NB4 (cell line): ENCODE data around the gene TAF6L.
"Not testable (repeated sequence)": the region's sequence is repeated elsewhere in the genome, so short reads cannot be mapped to it uniquely, and the experiment has no call there.

Experiments
- DNase-seq: peaks from one replicate; pipeline ENCODE4 v3.0.0; 2010; ENCODE audit warnings: low read depth
- H3K4me3 ChIP-seq: one replicate; pipeline ENCODE4 v1.5.1; 2011; ENCODE audit warnings: mild to moderate bottlenecking, low read depth, low read length, moderate library complexity
- MYC ChIP-seq: IDR thresholded peaks from 2 replicates; pipeline ENCODE4 v1.6.1; 2011; ENCODE audit warnings: low read depth, low read length
- POLR2A ChIP-seq: IDR thresholded peaks from 2 replicates; pipeline ENCODE4 v1.6.1; 2011; ENCODE audit warnings: mild to moderate bottlenecking; ENCODE audit not compliant: insufficient read length; ENCODE audit errors: extremely low read depth
- TF ChIP-seq, protein P1 (sequence below): IDR thresholded peaks from 2 replicates; pipeline ENCODE4 v1.6.1; 2011; ENCODE audit warnings: low read depth, low read length
- TF ChIP-seq, protein P2 (sequence below): IDR thresholded peaks from one replicate; pipeline ENCODE4 v1.5.1; 2012; ENCODE audit warnings: low read depth, low read length

TAF6L gene

DNA sequence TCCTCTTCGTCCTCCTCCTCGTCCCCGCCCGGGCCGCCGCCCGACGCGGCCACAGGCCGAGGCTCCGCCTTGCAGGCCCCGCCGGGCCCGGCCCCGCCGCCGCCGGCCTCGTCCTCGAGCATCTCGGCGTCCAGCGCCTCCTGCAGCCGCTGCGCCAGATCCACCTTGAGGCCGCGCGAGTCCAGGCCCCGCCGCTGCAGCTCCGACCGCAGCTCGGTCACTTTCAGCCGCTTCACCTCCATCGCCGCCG, 44.4 kb upstream of the TAF6L start:
- TF ChIP-seq, protein P1, sequence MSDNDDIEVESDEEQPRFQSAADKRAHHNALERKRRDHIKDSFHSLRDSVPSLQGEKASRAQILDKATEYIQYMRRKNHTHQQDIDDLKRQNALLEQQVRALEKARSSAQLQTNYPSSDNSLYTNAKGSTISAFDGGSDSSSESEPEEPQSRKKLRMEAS: no peak
- TF ChIP-seq, protein P2, sequence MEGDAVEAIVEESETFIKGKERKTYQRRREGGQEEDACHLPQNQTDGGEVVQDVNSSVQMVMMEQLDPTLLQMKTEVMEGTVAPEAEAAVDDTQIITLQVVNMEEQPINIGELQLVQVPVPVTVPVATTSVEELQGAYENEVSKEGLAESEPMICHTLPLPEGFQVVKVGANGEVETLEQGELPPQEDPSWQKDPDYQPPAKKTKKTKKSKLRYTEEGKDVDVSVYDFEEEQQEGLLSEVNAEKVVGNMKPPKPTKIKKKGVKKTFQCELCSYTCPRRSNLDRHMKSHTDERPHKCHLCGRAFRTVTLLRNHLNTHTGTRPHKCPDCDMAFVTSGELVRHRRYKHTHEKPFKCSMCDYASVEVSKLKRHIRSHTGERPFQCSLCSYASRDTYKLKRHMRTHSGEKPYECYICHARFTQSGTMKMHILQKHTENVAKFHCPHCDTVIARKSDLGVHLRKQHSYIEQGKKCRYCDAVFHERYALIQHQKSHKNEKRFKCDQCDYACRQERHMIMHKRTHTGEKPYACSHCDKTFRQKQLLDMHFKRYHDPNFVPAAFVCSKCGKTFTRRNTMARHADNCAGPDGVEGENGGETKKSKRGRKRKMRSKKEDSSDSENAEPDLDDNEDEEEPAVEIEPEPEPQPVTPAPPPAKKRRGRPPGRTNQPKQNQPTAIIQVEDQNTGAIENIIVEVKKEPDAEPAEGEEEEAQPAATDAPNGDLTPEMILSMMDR: no peak
- TF ChIP-seq POLR2A (no peak), MYC (no peak)
- H3K4me3 ChIP-seq: peak overlapping the region; percentile 66
- no peak for DNase-seq

DNA sequence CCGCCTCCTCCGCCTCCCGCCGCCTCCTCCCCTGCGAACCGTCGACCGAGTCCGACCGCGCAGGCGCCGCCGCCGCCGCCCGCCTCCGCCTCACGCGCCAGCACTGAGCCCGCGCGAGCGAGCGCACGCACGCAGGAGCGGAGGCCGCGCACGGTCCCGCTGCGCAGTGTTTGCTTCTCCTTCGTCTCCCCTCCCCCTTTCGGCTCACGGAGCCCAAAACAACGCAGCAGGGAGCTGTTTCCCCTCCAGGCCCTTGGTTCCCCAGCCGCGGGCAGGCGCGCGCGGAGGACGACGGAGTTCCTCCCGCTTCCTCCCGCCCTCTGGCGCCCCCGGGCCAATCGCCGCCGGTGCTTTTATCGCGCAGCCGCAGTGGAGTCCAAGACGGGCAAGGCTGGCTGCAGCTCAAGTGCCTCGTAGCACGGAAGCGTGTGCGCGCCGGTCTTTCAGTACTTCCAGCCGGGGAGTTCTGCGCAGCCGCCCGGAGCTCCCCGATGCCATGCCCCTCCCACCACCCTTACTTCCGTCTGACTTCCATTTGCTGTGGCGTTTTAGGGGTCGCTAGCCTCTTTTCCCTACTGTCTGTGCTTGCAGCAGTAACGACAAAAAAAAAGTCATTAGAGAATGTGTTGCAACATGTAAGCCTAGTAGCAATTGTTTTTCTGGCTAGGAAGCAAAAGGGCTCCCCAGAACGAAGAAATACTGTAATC, 43.9 kb upstream of the TAF6L start, which contains the start of gene HNRNPUL2:
TSS of gene HNRNPUL2 (minus strand) at position 293 of the 707 bp plus-strand sequence. CDS start 301 bp downstream, outside the sequence.
- H3K4me3 ChIP-seq: peak within 1 kb of the TSS; percentile 98
- TF ChIP-seq, protein P2: no peak
- TF ChIP-seq POLR2A: peak; percentile 97
- TF ChIP-seq, protein P1: peak; percentile 82
- peak; percentile 88 for TF ChIP-seq MYC
- DNase-seq: peak; percentile 100

DNA sequence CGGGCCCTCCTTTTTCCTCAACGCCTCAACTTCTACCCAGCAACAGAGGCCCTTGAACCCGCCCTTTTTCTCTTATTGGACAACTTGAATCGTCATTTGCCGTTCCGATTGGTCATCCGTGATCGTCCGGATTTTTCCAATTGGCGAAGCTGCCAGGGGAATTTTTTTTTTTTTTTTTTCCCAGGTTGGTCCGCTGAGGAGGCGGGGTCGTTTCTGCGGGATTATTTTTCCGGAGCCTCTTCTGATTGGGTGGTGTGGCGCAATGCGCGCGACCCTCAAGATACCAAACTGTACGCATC, 43.4 kb upstream of the TAF6L start:
- TF ChIP-seq POLR2A (no peak), MYC (no peak)
- TF ChIP-seq, protein P2: no peak
- TF ChIP-seq, protein P1: no peak
- peak overlapping the region; percentile 98 for H3K4me3 ChIP-seq
- peak; percentile 98 for DNase-seq

DNA sequence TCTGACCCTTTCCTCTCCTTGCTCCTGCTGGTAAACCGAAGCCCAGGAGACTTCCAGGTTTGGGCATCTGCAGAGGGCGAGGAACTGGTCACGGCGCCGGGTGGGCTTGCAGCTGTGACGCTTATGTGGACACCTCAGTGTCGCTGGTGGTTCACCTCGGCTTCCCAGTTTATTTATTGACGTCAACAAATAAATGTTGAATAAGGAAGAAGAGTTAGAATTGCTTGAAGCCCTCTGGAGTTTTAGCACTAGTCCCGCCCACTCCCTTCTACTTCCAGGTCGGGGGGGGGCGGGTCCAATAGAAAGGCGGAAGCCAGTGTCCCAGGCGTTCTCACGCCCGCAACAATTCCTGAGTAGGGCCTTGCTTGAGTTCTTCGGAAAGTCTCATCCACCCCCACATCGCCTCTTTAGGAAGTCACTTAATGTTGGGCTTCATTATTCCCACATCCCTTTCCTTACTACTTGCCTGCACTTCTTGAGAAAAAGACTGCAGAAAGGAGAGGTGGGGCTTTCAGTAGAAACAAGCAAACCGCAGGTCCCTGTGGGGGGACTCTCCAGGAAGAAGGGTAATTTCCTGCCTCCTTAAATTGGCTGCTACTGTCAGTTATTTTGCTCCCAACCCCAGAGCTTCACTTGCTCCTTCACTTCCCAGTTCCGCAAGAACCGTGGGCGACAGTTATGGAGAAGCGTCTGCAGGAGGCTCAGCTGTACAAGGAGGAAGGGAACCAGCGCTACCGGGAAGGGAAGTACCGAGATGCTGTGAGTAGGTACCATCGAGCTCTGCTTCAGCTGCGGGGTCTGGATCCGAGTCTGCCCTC, 42.8 kb upstream of the TAF6L start, which contains the start of gene TTC9C:
TSS of gene TTC9C (plus strand) at position 316 of the 818 bp plus-strand sequence. CDS start at position 679, 363 bp downstream.
- TF ChIP-seq, protein P2: no peak
- peak; percentile 54 for TF ChIP-seq POLR2A
- TF ChIP-seq, protein P1: peak; percentile 9; the same call in 1 of the 2 replicates
- no peak; the same call in 1 of the 2 replicates for TF ChIP-seq MYC
- peak within 1 kb of the TSS; percentile 98 for H3K4me3 ChIP-seq

DNA sequence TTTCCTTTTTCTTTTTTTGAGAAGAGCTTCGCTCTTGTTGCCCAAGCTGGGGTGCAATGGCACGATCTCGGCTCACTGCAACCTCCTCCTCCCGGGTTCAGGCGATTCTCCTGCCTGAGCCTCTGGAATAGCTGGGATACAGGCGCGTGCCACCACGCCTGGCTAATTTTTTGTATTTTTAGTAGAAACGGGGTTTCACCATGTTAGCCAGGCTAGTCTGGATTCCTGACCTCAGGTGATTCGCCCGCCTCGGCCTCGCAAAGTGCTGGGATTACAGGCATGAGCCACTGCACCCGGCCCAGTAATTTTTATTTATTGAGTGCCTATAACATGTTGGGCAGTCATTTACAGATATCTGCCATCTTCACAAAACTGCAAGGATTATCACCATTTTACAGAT, 41.1 kb upstream of the TAF6L start:
- peak overlapping the region; percentile 98 for H3K4me3 ChIP-seq
- not testable (repeated sequence) for DNase-seq

More for the DNA sequence above, 42.8 kb upstream of the TAF6L start, which contains the start of gene TTC9C:
- DNase-seq: peak; percentile 94

DNA sequence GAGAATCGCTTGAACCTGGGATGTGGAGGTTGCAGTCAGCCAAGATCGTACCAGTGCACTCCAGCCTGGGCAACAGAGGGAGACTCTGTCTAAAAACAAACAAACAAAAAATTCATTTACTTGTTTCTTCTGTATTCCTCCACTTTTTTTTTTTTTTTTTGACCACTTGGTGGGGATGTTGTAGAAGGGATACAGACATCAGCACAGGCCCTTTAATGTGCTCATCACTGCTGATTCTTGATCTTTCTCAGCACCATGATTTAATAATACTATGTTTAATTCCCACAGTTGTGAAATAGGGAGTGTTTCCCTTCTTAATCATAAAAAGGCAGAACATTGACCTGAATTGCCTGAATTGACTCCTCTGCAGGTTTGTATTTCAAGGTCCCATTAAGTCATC, 38.4 kb upstream of the TAF6L start:
- H3K4me3 ChIP-seq: no peak overlapping the region
- no peak for TF ChIP-seq MYC
- TF ChIP-seq, protein P2: no peak
- TF ChIP-seq, protein P1: no peak
- TF ChIP-seq POLR2A: no peak
- peak; percentile 59 for DNase-seq
